ENCODE data around the gene CALML3. TPM values are rescaled to one million over a fixed set of nuclear protein-coding genes. Genes with fewer than 3 reads are reported as not detected.

CALML3 gene
- total RNA-seq, 2 experiments from 2014 or later: not detected

DNA sequence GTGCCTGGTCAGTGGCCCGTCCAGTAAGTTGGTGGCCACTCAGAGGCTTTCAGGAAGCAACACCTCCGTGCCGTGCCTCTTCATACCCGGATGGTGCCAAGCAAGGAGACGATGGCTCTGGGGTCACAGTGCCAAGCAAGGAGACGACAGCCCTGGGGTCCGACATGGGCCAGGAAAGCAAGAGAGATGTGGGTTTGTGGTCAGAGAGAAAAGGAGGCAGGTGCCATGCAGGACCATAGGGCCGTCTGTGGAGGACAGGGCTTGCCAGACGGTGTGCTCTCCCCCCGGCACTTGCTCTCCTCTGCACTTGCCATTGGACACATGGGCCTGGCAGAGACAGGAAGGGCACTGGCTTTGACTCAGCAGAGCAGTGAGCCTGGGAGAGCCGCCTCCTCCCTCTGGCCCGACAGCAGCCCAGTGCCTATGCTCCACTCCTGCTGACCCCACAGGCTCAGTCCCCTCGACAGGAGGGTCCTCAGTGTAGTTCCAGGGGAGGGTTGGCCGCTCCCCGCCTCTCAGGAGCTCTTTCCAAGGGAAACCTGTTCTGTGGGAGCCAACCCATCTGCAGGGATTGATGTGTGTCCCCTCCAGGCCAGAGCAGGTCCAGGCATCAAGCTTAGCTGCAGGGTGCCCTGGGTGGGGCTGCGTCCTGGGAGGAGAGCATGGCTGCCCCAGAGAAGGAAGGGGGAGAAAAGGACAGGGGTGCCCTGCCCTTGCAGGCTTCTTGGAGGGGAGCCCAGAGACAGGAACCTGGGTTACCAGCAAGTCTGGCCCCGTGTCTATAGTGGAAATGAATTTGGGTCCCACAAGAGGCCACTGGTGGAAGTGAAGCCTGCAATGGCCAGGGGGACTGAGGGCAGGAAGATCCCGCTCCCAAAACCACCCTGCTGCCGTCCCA, 17.8 kb upstream of the CALML3 start:
- no peak for DNase-seq
- no peak overlapping the region for H3K4me3 Mint-ChIP-seq
- H3K27me3 Mint-ChIP-seq: peaks cover 20% of the 10 kb centered on the region
- H3K9me3 Mint-ChIP-seq (ENCODE audit: low read depth): no peaks in the 10 kb centered on the region
- no peaks in the 10 kb centered on the region for H3K4me1 Mint-ChIP-seq
- ATAC-seq: no peak
- H3K27ac Mint-ChIP-seq: no peak overlapping the region
- no peaks in the 10 kb centered on the region for H3K36me3 Mint-ChIP-seq
- CTCF ChIA-PET: no interaction called here

GRCh38 chr10:5507649-5508131, 17.1 kb upstream of the CALML3 start:
- H3K27ac Mint-ChIP-seq: no peak overlapping the region
- DNase-seq (no peak), ATAC-seq (no peak)
- no peak overlapping the region for H3K4me3 Mint-ChIP-seq
- H3K4me1 Mint-ChIP-seq: no peaks in the 10 kb centered on the region
- H3K27me3 Mint-ChIP-seq: peaks cover 24% of the 10 kb centered on the region
- no peaks in the 10 kb centered on the region for H3K9me3 Mint-ChIP-seq (ENCODE audit: low read depth)
- CTCF ChIA-PET: no interaction called here
- H3K36me3 Mint-ChIP-seq: no peaks in the 10 kb centered on the region

DNA sequence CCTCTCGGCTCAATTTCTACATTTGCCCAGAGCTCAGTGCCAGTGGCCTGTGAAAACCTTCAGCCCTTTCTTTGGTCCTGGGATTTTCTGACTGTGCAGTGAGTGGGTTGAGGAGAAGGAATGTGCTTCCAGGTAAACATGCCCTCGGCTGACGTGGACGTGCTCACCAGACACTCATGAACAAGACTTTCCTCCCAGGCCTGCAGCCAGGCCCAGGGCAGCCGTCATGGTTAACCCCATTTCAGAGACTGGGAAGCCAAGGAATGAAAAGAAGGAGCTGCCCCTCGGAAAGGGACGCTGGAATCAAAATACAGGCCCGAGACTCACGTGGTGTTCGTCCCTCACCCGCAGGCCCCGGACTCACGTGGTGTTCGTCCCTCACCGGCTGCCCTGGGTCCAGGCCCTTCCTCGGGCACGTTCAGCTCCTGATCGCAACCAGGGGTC, 16.6 kb upstream of the CALML3 start:
- no peak overlapping the region for H3K27ac Mint-ChIP-seq
- CTCF ChIA-PET: no interaction called here
- no peak for ATAC-seq
- peaks cover 1% of the 10 kb centered on the region for H3K4me1 Mint-ChIP-seq
- DNase-seq: no peak
- H3K36me3 Mint-ChIP-seq: no peaks in the 10 kb centered on the region
- no peak overlapping the region for H3K4me3 Mint-ChIP-seq
- peaks cover 24% of the 10 kb centered on the region for H3K27me3 Mint-ChIP-seq
- H3K9me3 Mint-ChIP-seq (ENCODE audit: low read depth): no peaks in the 10 kb centered on the region

DNA sequence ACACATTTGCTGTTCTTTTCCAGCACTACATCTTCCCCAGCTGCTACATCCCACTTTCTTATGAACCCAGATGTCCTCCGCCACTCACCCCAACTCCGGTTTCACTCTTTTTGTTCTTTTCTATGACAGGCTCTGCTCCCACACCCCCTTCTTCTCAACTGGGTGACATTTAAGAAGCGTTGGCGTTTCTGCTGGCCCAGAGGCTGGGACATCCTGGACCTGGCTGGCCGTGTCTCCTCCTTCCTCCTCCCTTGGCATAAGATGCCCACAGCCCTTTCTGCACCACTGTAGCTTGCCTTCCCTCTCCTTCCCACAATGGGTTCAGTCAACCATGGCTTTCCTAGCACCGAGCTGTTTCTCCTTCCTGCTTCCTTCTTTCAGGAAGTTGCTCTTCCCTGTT, 16.0 kb upstream of the CALML3 start:
- ATAC-seq (no peak), DNase-seq (no peak)
- no peak overlapping the region for H3K4me3 Mint-ChIP-seq
- no peak overlapping the region for H3K27ac Mint-ChIP-seq
- no peaks in the 10 kb centered on the region for H3K36me3 Mint-ChIP-seq
- H3K9me3 Mint-ChIP-seq (ENCODE audit: low read depth): no peaks in the 10 kb centered on the region
- CTCF ChIA-PET: no interaction called here
- peaks cover 2% of the 10 kb centered on the region for H3K4me1 Mint-ChIP-seq
- H3K27me3 Mint-ChIP-seq: peaks cover 26% of the 10 kb centered on the region

- H3K27me3 Mint-ChIP-seq: peaks cover 26% of the 10 kb centered on the region
- no peak overlapping the region for H3K4me3 Mint-ChIP-seq
- no peak for DNase-seq
- H3K36me3 Mint-ChIP-seq: no peaks in the 10 kb centered on the region
- no peak overlapping the region for H3K27ac Mint-ChIP-seq
- peaks cover 2% of the 10 kb centered on the region for H3K4me1 Mint-ChIP-seq
- no peak for ATAC-seq
- CTCF ChIA-PET: no interaction called here
- no peaks in the 10 kb centered on the region for H3K9me3 Mint-ChIP-seq (ENCODE audit: low read depth)
Measured at GRCh38 chr10:5509236-5509635, 15.5 kb upstream of the CALML3 start.

DNA sequence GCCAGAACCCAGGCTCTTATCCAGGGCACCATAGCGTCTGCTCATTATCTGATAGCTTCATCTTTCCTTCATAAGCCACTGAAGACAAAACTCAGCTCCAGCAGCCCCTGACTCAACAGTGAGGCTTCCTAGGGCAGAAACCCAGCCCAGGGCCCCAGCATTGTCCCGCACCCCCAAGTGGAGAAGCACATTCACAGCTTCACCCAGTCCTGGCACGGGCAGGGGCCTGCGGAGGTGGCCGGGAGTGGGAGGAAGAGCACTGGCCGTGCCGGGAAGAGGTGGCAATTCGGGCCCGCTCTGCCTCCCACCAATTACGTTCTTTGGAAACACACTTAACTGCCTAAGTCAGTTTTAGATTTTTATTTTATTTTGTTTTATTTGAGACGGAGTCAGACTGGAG, 15.1 kb upstream of the CALML3 start:
- no peak for ATAC-seq
- no peaks in the 10 kb centered on the region for H3K36me3 Mint-ChIP-seq
- H3K4me3 Mint-ChIP-seq: no peak overlapping the region
- peaks cover 25% of the 10 kb centered on the region for H3K27me3 Mint-ChIP-seq
- H3K9me3 Mint-ChIP-seq (ENCODE audit: low read depth): no peaks in the 10 kb centered on the region
- no peak overlapping the region for H3K27ac Mint-ChIP-seq
- CTCF ChIA-PET: no interaction called here
- no peak for DNase-seq
- peaks cover 2% of the 10 kb centered on the region for H3K4me1 Mint-ChIP-seq

GRCh38 chr10:5510281-5511072, 14.3 kb upstream of the CALML3 start:
- DNase-seq: no peak
- Mint-ChIP-seq H3K36me3 (no peaks in the 10 kb centered on the region), H3K9me3 (ENCODE audit: low read depth) (no peaks in the 10 kb centered on the region), H3K27me3 (peaks cover 27% of the 10 kb centered on the region), H3K27ac (no peak overlapping the region), H3K4me1 (peaks cover 2% of the 10 kb centered on the region), H3K4me3 (no peak overlapping the region)
- CTCF ChIA-PET: no interaction called here
- no peak for ATAC-seq

- CTCF ChIA-PET: no interaction called here
- no peak overlapping the region for H3K27ac Mint-ChIP-seq
- H3K4me1 Mint-ChIP-seq: peaks cover 2% of the 10 kb centered on the region
- DNase-seq: no peak
- H3K4me3 Mint-ChIP-seq: no peak overlapping the region
- H3K36me3 Mint-ChIP-seq: no peaks in the 10 kb centered on the region
- no peaks in the 10 kb centered on the region for H3K9me3 Mint-ChIP-seq (ENCODE audit: low read depth)
- no peak for ATAC-seq
- peaks cover 28% of the 10 kb centered on the region for H3K27me3 Mint-ChIP-seq
Measured at GRCh38 chr10:5511231-5511884, 13.4 kb upstream of the CALML3 start.

DNA sequence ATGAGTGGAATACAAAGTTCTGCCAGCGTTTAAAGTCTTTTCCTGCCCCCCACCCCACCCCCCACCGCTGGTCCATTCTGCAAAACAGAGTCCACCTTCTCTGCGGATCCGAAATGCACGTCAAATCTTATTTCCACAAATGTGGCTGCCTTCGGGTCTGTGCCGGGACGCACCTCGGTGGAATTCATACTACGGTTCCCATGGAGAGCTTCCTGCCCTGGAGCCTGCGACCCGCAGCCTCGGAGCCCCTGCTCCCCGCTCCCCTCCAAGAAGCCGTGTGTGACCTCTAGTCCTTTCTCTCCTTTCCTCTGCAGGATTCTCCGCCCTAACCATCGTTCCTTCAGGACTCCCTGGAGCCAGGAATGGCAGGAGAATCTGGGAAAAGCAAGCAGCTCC, 12.9 kb upstream of the CALML3 start:
- no peak overlapping the region for H3K27ac Mint-ChIP-seq
- ATAC-seq (no peak), DNase-seq (no peak)
- H3K36me3 Mint-ChIP-seq: no peaks in the 10 kb centered on the region
- CTCF ChIA-PET: no interaction called here
- H3K9me3 Mint-ChIP-seq (ENCODE audit: low read depth): no peaks in the 10 kb centered on the region
- peaks cover 34% of the 10 kb centered on the region for H3K27me3 Mint-ChIP-seq
- no peak overlapping the region for H3K4me3 Mint-ChIP-seq
- H3K4me1 Mint-ChIP-seq: peaks cover 2% of the 10 kb centered on the region

GRCh38 chr10:5512331-5512730, 12.4 kb upstream of the CALML3 start:
- Mint-ChIP-seq H3K27me3 (peaks cover 34% of the 10 kb centered on the region), H3K4me1 (peaks cover 2% of the 10 kb centered on the region), H3K36me3 (no peaks in the 10 kb centered on the region), H3K9me3 (ENCODE audit: low read depth) (no peaks in the 10 kb centered on the region), H3K27ac (no peak overlapping the region), H3K4me3 (no peak overlapping the region)
- DNase-seq (no peak), ATAC-seq (no peak)
- CTCF ChIA-PET: no interaction called here

DNA sequence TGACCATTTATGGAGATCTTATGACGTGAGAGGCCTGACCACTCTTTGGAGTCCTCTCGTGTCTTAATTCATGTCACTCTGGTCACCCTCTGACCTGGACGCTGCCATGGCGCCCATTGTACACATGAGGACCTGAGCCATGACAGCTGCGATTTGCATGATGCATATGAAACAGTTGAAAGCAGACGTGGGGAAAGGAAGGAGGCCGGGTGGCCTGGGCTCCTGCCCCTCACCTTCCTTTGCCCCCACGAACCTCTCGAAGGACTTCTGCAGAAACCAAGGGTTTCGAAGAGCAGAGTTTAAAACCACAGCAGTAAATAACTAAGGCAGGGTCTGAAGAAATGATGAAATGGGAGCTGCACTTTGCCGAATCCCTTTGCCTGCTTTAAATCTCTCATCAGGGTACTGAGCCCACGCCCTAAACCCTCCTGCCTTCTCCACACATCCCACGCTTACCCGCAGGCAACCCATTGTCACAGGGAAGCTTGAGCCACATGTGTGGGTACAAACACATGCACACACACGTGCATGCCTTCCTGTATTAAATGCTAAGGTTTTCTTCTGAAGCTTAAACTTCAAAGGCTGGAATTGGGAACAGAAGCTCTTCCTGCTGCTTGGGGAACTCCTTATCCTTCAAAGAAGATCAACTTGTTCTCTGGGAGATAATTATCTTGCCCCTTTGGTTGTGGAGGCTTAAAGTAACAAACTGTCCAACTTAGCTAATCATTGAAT, 11.7 kb upstream of the CALML3 start:
- CTCF ChIA-PET: interaction anchor here (1.8 kb wide), 1 partner anchor 70 kb away, joined by 3 read pairs; no protein-coding TSS in a partner anchor
- peaks cover 2% of the 10 kb centered on the region for H3K4me1 Mint-ChIP-seq
- H3K36me3 Mint-ChIP-seq: no peaks in the 10 kb centered on the region
- ATAC-seq (no peak), DNase-seq (no peak)
- no peaks in the 10 kb centered on the region for H3K9me3 Mint-ChIP-seq (ENCODE audit: low read depth)
- no peak overlapping the region for H3K27ac Mint-ChIP-seq
- no peak overlapping the region for H3K4me3 Mint-ChIP-seq
- peaks cover 35% of the 10 kb centered on the region for H3K27me3 Mint-ChIP-seq

- Mint-ChIP-seq H3K9me3 (ENCODE audit: low read depth) (no peaks in the 10 kb centered on the region), H3K27me3 (peaks cover 39% of the 10 kb centered on the region), H3K27ac (no peak overlapping the region), H3K4me3 (no peak overlapping the region), H3K36me3 (no peaks in the 10 kb centered on the region), H3K4me1 (peaks cover 2% of the 10 kb centered on the region)
- ATAC-seq (no peak), DNase-seq (no peak)
- CTCF ChIA-PET: interaction anchor here (1.8 kb wide), 1 partner anchor 72 kb away, joined by 3 read pairs; no protein-coding TSS in a partner anchor
Measured at GRCh38 chr10:5514226-5514850, 10.4 kb upstream of the CALML3 start.
